HEK293 (cell line): ENCODE measurements around the gene ADRM1.

Experiments used
- CTCF ChIP-seq: fragments of 450-650 bp; formaldehyde crosslinking; IDR thresholded peaks from 2 replicates; pipeline ENCODE4 v1.5.1; 2016; ENCODE audit warnings: missing biosample characterization, missing genetic modification characterization
- REST ChIP-seq: fragments of 450-650 bp; formaldehyde crosslinking; IDR thresholded peaks from 2 replicates; pipeline ENCODE4 v1.5.1; 2016; ENCODE audit warnings: missing biosample characterization, missing genetic modification characterization
- ZEB2 ChIP-seq: fragments of 450-650 bp; formaldehyde crosslinking; IDR thresholded peaks from 2 replicates; pipeline ENCODE4 v1.5.1; 2016; ENCODE audit warnings: missing biosample characterization, missing genetic modification characterization
- ZNF324 ChIP-seq: fragments of 450-650 bp; formaldehyde crosslinking; IDR thresholded peaks from 2 replicates; pipeline ENCODE4 v1.5.1; 2016; ENCODE audit warnings: missing biosample characterization, missing genetic modification characterization

- TF ChIP-seq ZEB2 (no peak), CTCF (tag by site-specific recombination) (no peak), REST (tag by site-specific recombination) (no peak), ZNF324 (tag by site-specific recombination) (no peak)
These were observed 47.4 kb downstream of the ADRM1 start for GRCh38 chr20:62350098-62350628.
